Erythroblast (primary cell): ENCODE measurements around the gene ARL16.

Source experiments
- GATA1 ChIP-seq: IDR thresholded peaks from 2 replicates; pipeline ENCODE4 v1.6.1; 2011; ENCODE audit warnings: low read depth, mild to moderate bottlenecking, control low read depth, low read length, moderate library complexity
- POLR2A ChIP-seq: IDR thresholded peaks from 2 replicates; pipeline ENCODE4 v1.6.1; 2011; ENCODE audit warnings: mild to moderate bottlenecking, low read length

DNA sequence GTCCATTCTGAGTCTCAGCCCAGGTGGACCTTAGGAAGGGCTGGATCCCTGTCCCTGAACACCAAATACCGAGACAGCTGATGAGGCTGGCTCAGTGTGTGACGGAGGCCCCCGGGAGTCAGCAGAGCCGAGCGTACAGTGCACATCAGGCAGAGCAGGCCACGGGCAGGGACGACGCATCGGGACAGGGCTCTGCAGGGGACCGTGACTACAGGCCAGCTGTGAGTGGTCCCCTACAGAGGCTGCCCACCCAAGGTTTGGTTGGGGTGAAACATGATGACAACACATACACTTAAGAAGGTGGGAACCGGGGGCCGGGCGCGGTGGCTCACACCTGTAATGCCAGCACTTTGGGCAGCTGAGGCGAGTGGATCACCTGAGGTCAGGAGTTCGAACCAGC, 10.6 kb downstream of the ARL16 start:
- TF ChIP-seq POLR2A (no peak), GATA1 (no peak)
